ENCODE results near the gene RBBP8.
"Not testable (repeated sequence)": the region's sequence is repeated elsewhere in the genome, so short reads cannot be mapped to it uniquely, and the experiment has no call there.

RBBP8 gene

GRCh38 chr18:22943847-22944246 is 10.7 kb downstream of the RBBP8 start:
- DNase-seq (ENCODE audit: low spot score), result no peak

- DNase-seq (ENCODE audit: low spot score), result no peak
These were observed 13.1 kb downstream of the RBBP8 start for GRCh38 chr18:22946217-22946616.

DNA sequence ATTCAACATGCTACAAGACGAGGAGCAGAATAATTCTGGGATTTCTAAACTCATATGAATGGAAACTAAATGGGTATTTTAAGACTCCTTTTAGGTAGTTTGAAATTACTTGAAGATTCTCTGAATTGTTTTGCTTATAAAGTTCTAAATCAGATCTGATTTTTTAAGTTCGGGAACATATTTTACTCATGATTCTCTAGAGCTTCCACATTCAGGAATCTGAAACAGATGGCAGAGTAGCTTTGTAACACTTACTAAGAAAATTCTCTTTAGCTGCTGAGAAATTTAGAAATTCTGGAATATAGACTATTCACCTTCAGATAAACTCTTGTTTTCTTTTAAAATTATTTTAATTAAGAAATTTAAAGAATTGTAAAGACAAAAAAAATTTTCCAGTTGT is 13.7 kb downstream of the RBBP8 start:
- DNase-seq (ENCODE audit: low spot score), result no peak

- no peak for DNase-seq (ENCODE audit: low spot score)
These were observed 18.7 kb downstream of the RBBP8 start for GRCh38 chr18:22951823-22952222.

DNA sequence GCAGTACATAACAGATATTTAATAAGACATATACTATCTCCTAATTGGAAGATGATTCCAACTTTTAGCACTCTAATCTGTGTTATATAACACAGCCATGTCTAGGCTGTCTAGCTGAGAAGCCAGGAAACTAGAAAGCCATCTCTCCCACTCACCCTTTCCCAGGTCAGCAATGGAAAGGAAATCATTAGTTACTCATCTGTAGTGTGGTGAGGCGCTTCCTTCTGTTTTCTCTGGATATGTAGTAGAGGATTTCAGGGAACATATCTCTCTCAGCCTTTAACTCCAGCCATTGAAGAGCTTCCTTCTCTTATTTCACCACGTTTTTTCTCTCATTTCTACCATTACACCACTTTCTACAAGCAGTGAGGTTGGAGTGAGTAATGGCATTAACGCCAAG is 19.4 kb downstream of the RBBP8 start:
- DNase-seq (ENCODE audit: low spot score), result peak; percentile 34

DNA sequence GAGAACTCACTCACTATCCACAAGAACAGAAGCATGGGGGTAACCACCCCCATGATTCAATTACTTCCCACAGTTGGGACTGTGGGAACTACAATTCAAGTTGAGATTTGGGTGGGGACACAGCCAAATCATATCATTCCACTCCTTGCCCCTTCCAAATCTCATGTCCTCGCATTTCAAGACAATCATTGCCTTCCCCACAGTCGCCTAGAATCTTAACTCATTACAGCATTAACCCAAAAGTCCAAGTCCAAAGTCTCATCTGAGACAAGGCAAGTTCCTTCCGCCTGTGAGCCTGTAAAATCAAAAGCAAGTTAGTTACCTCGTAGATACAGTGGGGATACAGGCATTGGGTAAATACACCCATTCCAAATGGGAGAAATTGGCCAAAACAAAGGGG is 20.9 kb downstream of the RBBP8 start:
- not testable (repeated sequence) for DNase-seq (ENCODE audit: low spot score)

DNA sequence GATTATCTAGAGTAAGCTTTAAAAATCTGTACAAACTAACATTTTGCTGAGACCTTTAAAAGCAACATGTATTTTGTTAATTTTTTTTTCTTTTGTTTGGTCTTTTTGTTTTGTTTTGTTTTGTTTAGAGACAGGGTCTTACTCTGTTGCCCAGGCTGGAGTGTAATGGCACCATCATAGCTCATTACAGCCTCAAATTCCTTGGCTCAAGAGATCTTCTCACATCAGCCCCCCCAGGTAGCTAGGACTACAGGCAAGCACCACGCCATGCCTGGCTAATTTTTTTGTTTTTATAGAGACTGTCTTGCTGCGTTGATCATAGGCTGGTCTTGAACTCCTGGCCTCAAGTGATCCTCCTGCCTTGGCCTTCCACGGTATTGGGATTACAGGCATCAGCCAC is 23.1 kb downstream of the RBBP8 start:
- DNase-seq (ENCODE audit: low spot score), result no peak

DNA sequence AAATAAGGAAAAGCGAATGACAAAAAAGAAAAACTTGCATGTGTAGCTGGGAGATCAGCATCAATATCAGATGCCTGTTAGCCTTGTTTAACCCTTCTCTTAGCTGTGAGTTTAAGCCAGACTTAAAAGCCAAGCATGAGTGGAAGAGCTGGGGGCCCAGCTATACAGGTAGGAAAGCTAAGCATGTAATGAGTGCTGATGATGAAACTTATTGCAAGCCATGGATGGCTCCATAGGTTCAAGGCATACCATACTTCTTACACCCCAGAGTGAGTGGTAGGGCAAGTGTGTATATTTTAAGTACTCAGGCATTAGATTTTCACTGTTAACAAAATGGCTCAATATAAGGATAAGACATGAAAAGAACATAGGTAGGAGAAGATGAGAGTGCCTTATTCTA is 28.0 kb downstream of the RBBP8 start:
- no peak for DNase-seq (ENCODE audit: low spot score)

GRCh38 chr18:22962004-22962403 is 28.9 kb downstream of the RBBP8 start:
- no peak for DNase-seq (ENCODE audit: low spot score)

DNA sequence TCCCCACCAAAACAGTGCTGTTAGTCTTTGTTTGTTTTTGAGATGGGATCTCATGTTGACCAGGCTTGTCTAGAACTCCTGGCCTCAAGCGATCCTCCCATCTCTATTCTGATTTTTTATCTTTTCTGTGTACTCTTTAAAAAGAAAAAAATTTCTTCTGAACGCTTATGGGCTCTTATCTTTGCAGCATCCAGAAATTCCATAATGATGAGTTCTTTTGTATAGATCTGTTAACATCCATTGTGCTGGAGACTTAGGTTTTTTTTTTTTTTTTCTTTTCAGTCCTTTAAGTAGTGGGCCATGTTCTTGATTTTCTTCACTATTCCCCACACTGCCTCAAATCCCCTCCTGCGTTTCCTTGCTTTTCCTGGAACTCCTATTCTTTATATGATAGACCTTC is 31.0 kb downstream of the RBBP8 start:
- no peak for DNase-seq (ENCODE audit: low spot score)

- DNase-seq (ENCODE audit: low spot score), result no peak
These were observed 31.6 kb downstream of the RBBP8 start for GRCh38 chr18:22964722-22965121.

DNA sequence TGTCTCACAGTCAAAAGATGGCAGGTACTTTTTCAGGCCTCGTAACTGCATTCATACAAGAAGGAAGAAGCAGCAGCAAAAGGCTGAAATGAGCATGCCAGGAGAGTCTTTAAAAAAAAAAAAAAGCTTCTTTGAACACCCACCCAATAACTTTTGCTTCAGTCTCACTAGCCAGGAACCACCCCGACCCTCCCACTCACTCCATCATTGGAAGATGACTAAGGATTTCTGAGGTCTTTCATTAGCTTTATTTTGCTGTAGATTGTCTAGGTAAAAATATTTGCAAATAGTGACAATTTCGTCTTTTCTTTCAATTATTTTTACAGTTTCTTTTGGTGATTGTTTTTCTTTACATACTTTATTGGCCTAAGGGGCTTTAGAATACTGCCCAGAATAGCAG is 37.9 kb downstream of the RBBP8 start:
- DNase-seq (ENCODE audit: low spot score), result no peak

- peak; percentile 22 for DNase-seq (ENCODE audit: low spot score)
These were observed 40.9 kb downstream of the RBBP8 start for GRCh38 chr18:22974001-22974400.

GRCh38 chr18:22974707-22975106 is 41.6 kb downstream of the RBBP8 start:
- DNase-seq (ENCODE audit: low spot score), result peak; percentile 77

DNA sequence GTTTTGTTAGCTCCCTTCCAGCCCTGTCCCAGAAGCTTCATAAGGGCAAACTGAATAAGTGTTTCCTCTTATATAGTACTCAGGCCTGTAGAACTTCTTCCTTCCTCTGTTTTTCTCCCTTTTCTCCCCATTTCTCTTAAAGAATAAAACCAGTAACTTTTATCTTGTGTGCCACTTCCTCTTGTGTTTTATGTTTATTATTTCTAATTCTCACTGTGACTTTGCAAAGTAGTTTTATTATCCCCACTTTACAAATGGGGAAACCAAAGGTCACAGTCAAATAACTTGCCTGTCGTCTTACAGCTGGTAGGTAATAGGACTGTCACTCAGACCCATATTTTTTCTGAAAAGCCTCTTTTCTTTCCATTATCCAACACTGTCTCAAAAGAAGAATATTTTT is 42.4 kb downstream of the RBBP8 start:
- DNase-seq (ENCODE audit: low spot score), result no peak

DNA sequence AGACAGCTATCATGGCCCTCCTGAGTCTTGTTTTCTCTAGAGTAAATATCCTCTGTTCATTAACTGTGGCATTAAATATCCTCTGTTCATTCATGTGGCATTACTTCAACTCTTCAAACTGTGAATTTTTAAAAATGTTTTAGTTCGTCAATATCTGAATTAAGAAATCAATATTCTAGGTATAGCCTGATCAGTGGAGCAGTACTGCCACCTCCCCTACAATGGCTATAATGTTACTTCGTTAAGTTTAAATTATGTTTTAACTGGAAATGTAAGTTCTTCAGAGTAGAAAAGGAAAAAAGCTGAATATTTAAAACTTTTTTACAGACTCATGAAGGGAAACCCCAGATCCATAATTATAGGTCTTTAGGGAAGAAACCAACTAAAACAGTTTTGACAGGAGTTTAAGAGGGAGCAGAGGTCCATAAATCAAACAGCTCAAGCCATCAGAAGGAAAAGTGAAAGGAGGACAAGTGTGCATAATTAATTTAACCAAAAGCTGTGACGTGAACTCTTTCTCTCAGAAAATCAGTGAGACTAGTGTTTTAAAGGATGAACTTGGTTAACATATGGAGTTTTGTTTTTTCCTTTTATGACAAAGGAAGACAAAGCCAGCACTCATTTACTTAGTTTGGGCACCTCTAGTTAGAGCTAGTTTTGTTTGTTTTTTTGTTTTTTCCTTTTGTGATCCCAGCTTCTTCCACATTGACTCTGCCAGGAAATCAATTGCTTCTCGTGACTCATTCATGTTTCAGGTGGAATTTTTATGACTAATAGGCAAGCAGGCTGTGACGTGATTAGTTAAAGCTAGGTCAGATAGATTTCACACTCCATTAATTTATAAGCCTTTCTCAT is 44.9 kb downstream of the RBBP8 start:
- DNase-seq (ENCODE audit: low spot score), result peak; percentile 93

DNA sequence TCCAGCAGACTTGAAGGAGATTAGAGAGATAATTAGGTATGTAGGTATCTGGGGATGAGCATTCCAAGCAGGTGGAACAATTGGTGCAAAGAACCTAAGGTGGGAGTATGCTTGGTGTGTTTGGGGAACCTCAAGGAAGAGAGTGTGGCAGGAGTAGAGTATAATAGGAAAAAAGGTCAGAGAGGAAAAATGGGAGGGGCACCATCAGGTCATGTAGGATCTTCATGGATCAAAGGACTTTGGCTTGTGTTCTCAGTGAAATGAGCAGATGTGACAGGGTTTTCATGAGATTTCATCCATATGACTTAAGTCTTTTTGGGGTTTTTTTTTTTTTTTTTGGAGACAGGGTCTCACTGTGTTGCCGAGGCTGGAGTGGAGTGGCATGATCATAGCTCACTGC is 47.3 kb downstream of the RBBP8 start:
- DNase-seq (ENCODE audit: low spot score), result no peak

- no peak for DNase-seq (ENCODE audit: low spot score)
These were observed 48.4 kb downstream of the RBBP8 start for GRCh38 chr18:22981274-22982133.

DNA sequence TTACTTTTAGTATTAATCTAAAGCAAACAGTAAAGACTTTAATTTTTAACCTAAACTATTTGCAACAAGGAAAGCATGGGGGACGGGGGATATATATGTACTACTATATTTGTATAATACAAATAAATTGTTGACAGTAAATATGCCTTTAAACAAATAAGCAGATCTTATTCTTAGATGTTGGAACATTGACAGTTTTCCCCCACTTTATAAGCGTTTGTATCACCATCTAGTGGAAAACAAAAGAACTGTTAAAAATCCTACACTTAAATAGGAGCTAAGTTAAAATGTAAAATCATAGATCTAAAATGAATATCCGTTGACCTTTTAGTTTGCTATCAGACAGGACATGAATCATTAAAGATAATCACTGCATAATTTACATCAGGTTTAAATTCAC is 50.0 kb downstream of the RBBP8 start:
- DNase-seq (ENCODE audit: low spot score), result peak; percentile 56

DNA sequence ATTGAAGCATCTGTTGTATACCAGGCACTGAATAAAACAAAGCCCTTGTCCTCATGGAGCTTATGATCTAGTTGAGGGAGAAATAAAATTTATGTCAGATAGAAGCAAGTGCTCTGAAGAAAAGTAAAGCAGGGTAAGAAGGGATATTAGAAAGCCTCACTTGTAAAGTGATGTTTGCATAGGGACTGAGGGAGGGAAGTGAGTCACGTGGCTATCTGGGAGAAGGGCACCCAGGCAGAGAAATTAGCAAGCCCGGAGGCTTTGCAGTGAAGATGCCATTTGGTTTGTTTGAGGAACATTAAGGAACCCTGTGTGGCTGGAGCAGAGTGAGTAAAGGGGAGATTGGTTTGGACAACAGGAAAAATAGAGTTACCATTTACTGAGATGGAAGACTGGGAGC is 52.1 kb downstream of the RBBP8 start:
- peak; percentile 69 for DNase-seq (ENCODE audit: low spot score)

DNA sequence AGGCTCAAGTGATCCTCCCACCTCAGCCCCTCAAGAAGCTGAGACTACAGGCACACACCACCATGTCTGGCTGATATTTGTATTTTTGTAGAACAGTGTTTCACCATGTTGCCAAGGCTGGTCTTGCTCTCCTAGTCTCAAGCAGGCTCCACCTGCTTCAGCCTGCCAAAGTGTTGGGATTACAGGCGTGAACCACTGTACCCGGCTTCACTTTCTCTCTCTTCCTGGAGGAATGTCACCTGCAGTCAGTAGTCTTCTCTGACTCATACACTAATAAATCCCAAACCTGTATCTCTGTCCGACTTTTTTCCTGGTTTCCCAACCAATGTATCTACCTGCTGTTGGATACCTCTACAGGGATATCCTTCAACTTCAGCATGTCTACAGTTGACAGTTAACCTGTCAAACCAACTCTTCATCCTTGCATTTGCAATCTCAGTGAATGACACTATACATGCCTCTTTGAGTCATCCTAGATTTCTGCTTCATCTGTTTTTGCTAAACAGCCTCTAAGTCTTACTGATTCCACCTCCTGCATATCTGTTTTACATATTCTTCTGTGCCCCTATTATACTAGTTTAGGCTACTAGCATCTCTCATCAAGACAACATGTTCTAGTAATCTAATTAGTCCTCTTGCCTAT is 54.5 kb downstream of the RBBP8 start:
- peak; percentile 23 for DNase-seq (ENCODE audit: low spot score)

GRCh38 chr18:22988208-22988607 is 55.1 kb downstream of the RBBP8 start:
- no peak for DNase-seq (ENCODE audit: low spot score)

DNA sequence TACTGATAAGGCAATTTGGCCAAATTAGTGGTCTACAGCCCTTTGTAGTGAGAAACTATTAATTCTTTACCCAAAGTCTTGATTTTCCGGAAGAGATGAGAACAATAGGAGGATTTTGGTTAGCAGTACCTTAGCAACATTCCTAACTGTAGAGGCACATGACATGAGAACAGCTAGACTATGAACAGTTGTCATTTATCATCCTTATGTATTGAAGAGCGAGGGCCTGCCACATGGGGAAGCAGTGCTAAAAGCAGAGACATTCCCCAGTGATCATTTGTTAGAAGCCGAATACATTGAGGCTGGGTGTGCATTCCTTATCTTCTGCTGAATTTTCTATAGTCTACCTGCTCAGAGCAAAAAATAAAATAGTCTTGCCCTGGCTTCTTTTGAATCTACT is 65.2 kb downstream of the RBBP8 start:
- no peak for DNase-seq (ENCODE audit: low spot score)

All from kidney tubule cell (primary cell).